IPS-15b (cell line): ENCODE results near the gene PAFAH2.

Experiments
- H3K27me3 ChIP-seq: one replicate; pipeline ENCODE4 v1.6.1; 2013; ENCODE audit warnings: low read length; ENCODE audit not compliant: control insufficient read depth, insufficient read depth
- H3K36me3 ChIP-seq: one replicate; pipeline ENCODE4 v1.6.1; 2013; ENCODE audit warnings: low read length; ENCODE audit not compliant: control insufficient read depth, insufficient read depth
- H3K4me1 ChIP-seq: one replicate; pipeline ENCODE4 v1.6.1; 2013; ENCODE audit warnings: mild to moderate bottlenecking, low read length; ENCODE audit not compliant: control insufficient read depth, insufficient read depth
- H3K4me3 ChIP-seq: one replicate; pipeline ENCODE4 v1.5.1; 2013; ENCODE audit warnings: low read depth, low read length
- H3K9ac ChIP-seq: one replicate; pipeline ENCODE4 v1.6.1; 2013; ENCODE audit warnings: low read depth, mild to moderate bottlenecking, low read length
- H3K9me3 ChIP-seq: one replicate; pipeline ENCODE4 v1.6.1; 2013; ENCODE audit warnings: mild to moderate bottlenecking, low read length; ENCODE audit not compliant: control insufficient read depth, insufficient read depth

PAFAH2 gene

DNA sequence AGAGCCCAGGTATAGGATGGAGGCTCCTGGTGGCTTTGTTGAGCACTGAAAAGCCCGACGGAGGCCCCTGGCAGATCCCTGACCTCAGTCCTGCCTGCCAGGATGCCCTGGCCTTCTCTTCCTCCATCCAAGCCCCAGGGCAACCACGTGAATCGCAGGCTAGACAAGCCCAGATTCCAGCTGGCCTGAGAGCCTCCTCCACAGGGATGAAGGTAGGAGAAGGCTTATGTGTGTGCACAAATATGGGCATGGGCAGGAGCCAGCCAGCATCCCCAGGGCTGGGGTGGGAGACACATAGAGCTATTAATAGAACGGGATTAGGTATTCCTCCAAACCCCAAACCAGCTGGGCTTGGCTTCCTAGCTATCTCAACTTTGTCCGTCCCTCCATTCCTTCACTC lies 19.7 kb upstream of the PAFAH2 start:
- no peaks in the 10 kb centered on the region for H3K9me3 ChIP-seq
- no peak overlapping the region for H3K9ac ChIP-seq
- H3K27me3 ChIP-seq = no peaks in the 10 kb centered on the region
- no peak overlapping the region for H3K4me3 ChIP-seq
- peaks cover 4% of the 10 kb centered on the region for H3K4me1 ChIP-seq
- H3K36me3 ChIP-seq = no peaks in the 10 kb centered on the region

DNA sequence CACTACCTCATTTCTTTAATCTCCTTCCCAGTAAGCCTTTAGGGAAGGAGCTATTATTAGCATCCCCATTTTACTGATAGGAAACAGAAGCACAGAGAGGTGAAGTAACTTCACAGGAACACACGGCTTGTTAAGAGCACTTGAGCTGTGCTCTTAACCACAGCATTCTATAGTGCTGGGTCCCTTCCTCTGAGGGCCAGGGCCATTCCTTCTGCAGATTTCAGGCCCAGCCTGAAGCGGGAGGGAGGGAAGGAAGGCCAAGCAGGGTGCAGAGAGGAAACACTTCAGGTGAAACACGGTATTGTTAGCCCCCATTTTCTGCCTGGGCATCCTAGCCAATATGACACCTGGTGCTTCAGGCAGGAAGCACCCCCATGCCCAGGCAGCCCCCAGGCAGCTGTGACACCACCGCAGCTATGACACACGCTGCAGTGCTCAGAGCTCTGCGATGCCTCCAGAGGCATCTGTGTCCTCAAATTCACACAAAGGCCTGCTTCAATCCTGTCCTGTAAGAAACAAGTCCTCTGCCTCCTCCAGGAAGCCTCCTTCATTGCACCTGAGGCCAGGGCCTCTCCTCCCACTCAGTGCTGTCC lies 19.2 kb upstream of the PAFAH2 start:
- H3K9me3 ChIP-seq = no peaks in the 10 kb centered on the region
- no peak overlapping the region for H3K4me3 ChIP-seq
- no peak overlapping the region for H3K9ac ChIP-seq
- no peaks in the 10 kb centered on the region for H3K27me3 ChIP-seq
- peaks cover 4% of the 10 kb centered on the region for H3K4me1 ChIP-seq
- H3K36me3 ChIP-seq = no peaks in the 10 kb centered on the region

GRCh38 chr1:26016258-26016952 lies 18.5 kb upstream of the PAFAH2 start:
- Histone ChIP-seq H3K27me3 (no peaks in the 10 kb centered on the region), H3K4me3 (no peak overlapping the region), H3K9me3 (no peaks in the 10 kb centered on the region), H3K36me3 (no peaks in the 10 kb centered on the region), H3K4me1 (peaks cover 4% of the 10 kb centered on the region), H3K9ac (no peak overlapping the region)

DNA sequence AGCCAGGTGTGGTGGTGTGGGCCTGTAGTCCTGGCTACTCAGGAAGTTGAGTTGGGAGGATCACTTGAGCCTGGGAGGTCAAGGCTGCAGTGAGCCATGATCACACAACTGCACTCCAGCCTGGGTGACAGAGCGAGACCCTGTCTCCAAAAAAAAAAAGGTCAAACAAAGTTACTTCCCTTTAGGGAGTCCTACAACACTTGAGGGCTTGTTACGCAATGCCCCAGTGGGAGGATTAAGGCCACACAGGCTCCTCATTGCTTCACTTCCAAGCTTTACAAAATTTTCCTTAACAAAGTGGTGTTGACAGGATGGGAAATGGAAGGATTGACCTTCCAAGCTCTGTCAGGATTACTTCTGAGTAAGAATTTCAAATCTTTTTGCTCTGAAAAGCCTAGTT lies 17.5 kb upstream of the PAFAH2 start:
- H3K36me3 ChIP-seq = no peaks in the 10 kb centered on the region
- no peak overlapping the region for H3K9ac ChIP-seq
- no peaks in the 10 kb centered on the region for H3K9me3 ChIP-seq
- no peaks in the 10 kb centered on the region for H3K27me3 ChIP-seq
- H3K4me3 ChIP-seq = no peak overlapping the region
- H3K4me1 ChIP-seq = peaks cover 7% of the 10 kb centered on the region

DNA sequence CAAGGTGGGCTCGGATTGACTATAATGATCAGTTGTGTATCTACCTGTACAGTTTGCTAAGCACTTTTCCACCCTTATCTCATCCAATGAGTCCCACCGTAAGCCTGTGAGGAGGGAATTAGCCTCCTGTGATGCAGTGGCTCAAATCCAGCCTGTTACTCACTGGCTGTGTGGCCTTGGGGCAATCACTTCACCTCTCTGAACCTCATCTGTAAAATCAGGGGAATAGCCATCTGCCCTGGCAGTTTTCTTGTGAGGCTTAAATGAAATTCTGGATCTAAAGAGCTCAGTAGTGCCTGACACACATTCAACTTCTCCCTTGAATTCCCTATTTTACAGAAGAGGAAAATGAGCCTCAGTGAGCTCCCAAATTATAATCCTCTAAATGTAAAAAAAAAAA lies 16.3 kb upstream of the PAFAH2 start:
- no peak overlapping the region for H3K9ac ChIP-seq
- H3K9me3 ChIP-seq = no peaks in the 10 kb centered on the region
- H3K27me3 ChIP-seq = no peaks in the 10 kb centered on the region
- no peak overlapping the region for H3K4me3 ChIP-seq
- peaks cover 10% of the 10 kb centered on the region for H3K4me1 ChIP-seq
- no peaks in the 10 kb centered on the region for H3K36me3 ChIP-seq

DNA sequence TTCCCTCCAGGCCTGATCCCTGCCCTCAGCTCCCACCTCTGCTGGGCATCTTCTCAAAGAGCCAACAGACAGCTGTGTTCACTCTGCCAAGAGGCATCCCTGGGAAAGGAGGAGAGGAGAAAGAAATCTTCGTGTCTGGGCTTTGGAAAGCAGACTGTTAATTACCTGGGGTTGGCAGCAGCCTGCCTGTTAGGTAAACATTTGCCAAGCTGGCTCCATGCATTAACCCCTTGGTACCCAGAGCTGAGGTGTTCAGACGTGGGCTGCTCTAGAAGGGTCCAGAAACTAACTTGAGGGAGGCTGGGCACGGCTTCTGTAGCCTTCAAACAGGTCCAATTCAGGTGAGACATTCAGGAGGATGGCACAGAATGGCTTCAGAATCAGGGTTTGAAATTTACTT lies 15.0 kb upstream of the PAFAH2 start:
- Histone ChIP-seq H3K36me3 (no peaks in the 10 kb centered on the region), H3K9ac (no peak overlapping the region), H3K27me3 (no peaks in the 10 kb centered on the region), H3K9me3 (no peaks in the 10 kb centered on the region), H3K4me1 (peaks cover 10% of the 10 kb centered on the region), H3K4me3 (no peak overlapping the region)

GRCh38 chr1:26010825-26011224 lies 13.0 kb upstream of the PAFAH2 start:
- Histone ChIP-seq H3K9ac (no peak overlapping the region), H3K9me3 (no peaks in the 10 kb centered on the region), H3K4me1 (peaks cover 10% of the 10 kb centered on the region)

DNA sequence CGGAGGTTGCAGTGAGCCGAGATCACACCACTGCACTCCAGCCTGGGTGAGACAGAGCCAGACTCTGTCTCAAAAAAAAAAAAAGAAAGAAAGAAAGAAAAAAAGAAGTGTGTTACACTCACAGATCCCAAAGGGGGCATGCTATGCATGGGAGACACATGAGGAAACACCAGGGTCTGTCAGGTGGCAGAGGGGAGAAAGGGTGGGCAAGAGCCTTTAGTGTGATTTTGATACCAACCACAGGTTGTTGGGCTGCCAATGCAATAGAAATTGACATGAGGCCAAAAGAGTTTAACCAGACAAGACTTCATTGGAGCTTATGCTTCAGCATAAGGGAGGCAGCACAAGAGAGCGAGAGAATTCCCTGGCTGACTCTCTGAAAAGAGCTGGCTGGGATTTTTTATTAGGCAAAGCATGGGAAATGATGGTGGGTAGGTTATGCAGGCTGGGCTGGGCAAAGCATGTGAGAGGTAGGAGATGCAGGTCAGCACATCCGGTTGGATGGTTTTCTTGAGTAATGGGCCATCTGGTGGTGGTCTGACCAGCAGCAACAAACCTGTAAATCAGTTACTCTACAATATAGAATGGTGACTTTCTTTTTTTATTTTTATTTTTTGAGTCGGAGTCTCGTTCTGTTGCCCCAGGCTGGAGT lies 12.1 kb upstream of the PAFAH2 start:
- Histone ChIP-seq H3K9ac (no peak overlapping the region), H3K27me3 (no peaks in the 10 kb centered on the region)

More at GRCh38 chr1:26010825-26011224, 13.0 kb upstream of the PAFAH2 start:
- no peaks in the 10 kb centered on the region for H3K36me3 ChIP-seq
- no peak overlapping the region for H3K4me3 ChIP-seq
- H3K27me3 ChIP-seq = no peaks in the 10 kb centered on the region

DNA sequence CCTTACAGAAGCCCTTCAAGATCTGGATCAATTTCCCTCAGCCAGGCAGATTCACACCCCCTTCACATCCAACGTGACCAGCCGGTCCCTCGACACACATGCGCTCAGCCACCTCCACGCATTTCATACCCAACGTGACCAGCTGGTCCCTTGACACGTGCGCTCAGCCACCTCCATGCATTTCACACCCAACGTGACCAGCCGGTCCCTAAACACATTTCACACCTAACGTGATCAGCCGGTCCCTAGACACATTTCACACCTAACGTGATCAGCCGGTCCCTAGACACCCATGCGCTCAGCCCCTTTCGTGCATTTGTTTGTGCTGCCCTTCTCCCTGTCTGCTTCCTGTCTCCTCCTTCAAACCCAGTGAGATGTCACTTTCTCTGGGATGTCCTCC lies 8.8 kb upstream of the PAFAH2 start:
- Histone ChIP-seq H3K9me3 (no peaks in the 10 kb centered on the region), H3K4me3 (no peak overlapping the region), H3K9ac (no peak overlapping the region), H3K4me1 (peaks cover 10% of the 10 kb centered on the region), H3K36me3 (no peaks in the 10 kb centered on the region), H3K27me3 (no peaks in the 10 kb centered on the region)

More for the DNA sequence above, 12.1 kb upstream of the PAFAH2 start:
- no peaks in the 10 kb centered on the region for H3K9me3 ChIP-seq
- peaks cover 10% of the 10 kb centered on the region for H3K4me1 ChIP-seq
- no peaks in the 10 kb centered on the region for H3K36me3 ChIP-seq
- no peak overlapping the region for H3K4me3 ChIP-seq

DNA sequence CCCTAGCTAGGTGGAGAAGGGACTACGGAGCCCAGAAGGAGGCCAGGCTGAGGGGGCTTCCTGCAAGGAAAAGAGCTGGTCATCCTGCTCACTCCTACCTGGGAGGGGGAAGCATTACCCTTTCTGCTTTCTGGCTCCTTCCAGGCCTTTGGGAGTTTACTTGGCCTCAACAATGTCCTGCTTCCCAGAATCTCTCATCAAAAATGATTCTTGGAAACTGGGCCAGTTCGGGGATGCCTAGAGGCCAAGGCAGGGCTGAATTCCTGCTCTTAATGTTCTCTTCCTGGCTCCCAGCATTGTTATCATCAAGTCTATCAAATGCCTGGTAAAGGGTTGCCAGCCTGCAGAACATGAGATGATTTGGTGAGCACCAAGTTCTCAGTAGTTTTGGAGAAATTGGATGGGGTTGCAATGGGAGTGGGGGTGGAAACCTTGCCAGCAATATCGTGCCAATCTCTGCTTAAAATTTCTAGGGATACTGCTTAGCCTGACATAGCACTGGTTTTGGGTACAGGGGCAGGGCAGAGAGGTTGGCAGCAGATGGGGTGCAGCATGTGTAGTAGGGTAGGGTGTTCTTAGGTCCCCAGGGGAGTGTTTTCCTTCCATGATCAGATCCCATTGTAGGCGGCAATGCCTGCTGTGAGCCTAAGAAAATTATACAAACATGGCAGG lies 7.7 kb upstream of the PAFAH2 start:
- no peaks in the 10 kb centered on the region for H3K36me3 ChIP-seq
- H3K9ac ChIP-seq = no peak overlapping the region
- peaks cover 4% of the 10 kb centered on the region for H3K4me1 ChIP-seq

DNA sequence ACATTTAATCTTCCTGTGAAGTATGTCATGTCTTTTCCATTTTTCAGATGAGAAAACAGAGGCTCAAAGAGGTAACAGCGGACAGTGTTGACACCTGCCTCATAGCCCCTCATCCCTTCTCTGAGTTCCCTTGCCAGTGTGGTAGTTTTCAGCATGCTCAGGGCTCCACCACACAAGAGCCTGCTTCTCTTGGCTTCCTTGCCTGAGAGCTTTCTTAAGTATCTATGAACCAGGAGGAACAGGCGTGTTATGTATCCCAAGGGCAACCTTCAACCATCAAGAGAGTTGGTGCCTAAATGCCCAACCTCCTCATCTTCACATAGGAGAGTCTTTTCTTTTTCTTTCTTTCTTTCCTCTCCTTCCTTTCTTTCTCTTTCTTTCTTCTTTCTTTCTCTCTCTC lies 5.9 kb upstream of the PAFAH2 start:
- Histone ChIP-seq H3K4me3 (no peak overlapping the region), H3K9me3 (no peaks in the 10 kb centered on the region), H3K4me1 (peaks cover 1% of the 10 kb centered on the region), H3K27me3 (peaks cover 2% of the 10 kb centered on the region), H3K36me3 (no peaks in the 10 kb centered on the region), H3K9ac (no peak overlapping the region)

More for the DNA sequence above, 7.7 kb upstream of the PAFAH2 start:
- H3K4me3 ChIP-seq = no peak overlapping the region
- peaks cover 2% of the 10 kb centered on the region for H3K27me3 ChIP-seq
- H3K9me3 ChIP-seq = no peaks in the 10 kb centered on the region
